DLD1 (cell line): ENCODE results near the gene SRGAP2B.
"Not testable (repeated sequence)": the region's sequence is repeated elsewhere in the genome, so short reads cannot be mapped to it uniquely, and the experiment has no call there.

ENCODE experiments used
- in situ Hi-C: cut with HindIII; loops from 2 replicates; pipeline ENCODE4 v1.10.0; 2017; ENCODE audit warnings: low sequenced_read_pairs

The SRGAP2B gene

DNA sequence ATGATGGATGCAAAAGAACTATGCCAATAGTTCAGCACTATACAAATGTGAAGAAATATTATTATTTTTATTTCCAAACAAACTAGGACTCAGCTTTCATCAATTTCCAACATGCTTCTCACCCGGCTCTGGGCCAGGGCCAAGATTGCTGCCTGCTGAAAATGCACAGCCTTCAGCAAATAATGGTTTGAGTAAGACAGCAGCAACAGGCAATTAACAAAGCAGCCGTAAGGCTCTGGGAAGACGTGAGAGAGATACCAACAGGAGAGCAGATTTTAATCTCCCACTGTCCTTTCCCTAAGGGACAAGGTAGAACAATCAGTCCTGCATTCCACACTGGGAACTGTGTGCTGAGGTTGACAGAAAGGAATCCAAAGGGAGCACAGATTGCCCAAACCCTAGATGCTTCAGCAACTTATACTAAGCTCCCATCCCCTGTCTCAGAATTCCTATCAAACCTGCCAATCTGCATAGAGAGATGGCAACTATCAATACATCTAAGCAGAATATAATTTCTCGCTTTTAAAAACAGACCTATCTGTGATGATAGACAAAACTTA, 134.1 kb downstream of the SRGAP2B start:
- in situ Hi-C loops, result not testable (repeated sequence)

DNA sequence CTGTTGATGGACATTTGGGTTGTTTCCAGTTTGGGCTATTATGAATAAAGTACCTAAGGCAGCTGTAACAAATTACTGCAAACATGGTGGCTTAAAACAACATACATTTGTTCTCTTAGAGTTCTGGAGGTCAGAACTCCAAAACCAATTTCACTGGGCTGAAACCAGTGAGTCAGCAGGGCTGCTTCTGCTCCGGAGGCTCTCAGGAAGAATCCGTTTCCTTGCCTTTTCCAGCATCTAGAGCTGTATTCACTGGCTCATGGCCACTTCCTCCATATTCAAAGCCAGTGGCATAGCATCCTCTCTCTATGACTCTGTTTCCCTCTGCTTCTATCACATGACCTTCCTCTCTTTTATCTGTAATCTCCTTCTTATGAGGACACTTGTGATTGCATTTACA, 146.7 kb downstream of the SRGAP2B start:
- in situ Hi-C loops, result not testable (repeated sequence)

DNA sequence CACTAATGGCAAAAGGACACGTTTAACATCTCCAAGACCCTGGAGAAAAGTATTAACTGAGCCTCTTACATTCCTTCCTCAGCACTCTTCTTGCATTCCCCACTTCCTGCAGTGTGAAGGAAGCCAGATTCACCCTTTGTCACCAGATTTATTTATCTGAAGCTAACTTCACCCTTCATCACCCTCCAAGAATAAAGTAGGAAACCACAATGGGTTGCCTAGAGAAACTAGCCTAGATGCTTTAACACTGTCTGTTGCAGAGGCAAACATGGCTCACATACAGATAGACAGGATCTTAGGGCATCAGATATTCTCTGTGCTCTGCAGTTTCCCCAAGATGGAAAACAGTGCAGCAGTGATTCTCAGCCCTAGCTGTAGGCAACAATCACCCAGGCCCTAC, 147.6 kb downstream of the SRGAP2B start:
- in situ Hi-C loops, result not testable (repeated sequence)

DNA sequence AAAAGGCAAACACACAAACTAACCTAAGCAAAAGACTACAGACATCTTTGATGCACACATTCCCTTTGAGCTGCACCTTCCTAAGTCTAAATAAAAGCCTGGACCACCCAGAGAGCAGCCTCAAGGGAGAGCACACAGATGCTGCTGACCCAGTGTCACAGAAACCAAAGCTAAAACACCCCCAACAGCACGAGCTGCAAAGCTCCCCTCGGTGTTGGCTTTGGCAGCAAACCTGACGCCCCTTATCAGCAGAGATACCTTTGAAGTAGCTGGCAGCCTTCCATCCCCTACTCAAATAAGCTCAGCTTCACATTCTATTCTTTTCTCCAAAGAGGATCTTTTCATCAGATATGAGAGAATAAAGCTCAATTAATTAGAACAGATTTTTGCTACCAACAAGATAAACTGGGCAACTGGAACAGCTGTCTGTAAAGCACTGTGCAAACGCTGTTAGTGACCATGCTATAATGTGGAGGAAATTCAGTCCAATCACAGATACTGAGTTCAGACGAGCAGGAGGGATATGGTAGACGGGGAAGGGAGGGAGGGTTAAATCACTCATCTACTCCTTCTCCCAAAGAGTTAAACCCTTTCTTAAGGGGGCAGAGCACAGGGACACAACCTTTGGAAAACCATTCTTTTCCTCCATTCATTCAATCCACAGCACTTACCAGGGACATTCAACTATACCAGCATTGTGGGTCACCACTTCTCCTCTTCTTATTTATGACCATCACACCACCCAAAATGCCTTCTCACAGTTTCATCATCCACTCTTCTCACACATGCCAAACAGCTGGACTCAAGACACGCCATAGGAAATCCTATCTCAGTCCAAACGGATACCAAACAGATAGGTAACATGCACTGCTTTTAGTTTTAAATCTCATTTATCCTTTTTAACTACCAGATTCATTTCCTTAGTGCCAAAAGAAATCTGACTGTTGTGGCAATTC, 148.3 kb downstream of the SRGAP2B start:
- in situ Hi-C loops, result not testable (repeated sequence)

DNA sequence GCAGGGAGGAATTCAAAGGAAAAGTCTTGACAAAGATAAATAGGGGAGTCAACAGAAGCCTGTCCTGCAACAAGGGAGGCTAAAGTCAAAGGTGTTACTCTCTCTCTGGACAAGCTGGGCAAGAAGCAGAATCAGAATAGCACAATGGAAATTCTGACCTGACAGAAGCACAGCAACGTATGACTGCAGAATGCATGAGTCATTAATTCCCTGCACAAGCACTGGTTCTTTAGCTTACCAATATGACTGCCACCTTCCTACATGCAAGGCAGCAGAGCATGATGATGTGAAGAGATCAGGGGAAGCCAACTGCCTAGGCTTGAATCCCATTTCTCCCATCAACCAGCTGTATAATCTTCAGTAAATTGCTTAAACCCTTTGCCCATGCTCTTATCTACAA, 153.4 kb downstream of the SRGAP2B start:
- in situ Hi-C loops, result not testable (repeated sequence)

DNA sequence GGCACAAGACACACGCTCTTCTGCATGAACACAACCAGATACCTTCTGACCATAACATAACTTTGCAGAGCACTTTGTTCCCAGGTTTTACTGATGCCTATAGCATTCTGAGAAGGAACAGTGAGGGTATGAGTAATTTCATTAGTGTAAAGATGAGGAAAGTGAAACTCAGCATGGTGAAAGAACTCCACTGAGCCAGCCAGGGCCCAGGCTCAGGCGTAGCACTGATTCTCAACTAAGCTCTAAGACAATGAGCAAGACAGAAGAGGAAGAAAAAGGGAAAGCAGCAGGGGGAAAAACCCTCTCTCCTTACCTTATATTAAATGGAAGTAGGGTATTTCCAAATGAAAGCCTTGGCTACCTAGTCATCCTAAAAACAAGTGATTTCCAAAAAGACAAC, 155.1 kb downstream of the SRGAP2B start:
- in situ Hi-C loops, result not testable (repeated sequence)

DNA sequence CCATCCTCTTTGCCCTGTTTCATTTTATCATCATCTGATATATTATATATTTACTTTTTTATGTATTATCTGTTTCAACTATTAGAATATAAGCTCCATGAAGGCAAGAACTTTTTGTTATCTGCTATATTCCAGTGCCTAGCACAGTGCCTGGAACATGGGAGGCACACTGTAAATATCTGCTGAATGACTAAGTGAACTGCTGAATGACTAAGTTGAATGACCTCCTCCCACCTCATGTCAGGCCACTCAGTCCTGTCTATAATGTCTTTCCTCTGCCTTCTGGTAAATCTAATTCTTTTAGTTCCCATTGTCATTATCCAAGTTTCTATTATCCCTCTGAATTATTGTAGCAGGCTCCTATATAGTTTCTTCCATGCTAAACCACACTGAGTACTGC, 156.5 kb downstream of the SRGAP2B start:
- in situ Hi-C loops, result not testable (repeated sequence)

DNA sequence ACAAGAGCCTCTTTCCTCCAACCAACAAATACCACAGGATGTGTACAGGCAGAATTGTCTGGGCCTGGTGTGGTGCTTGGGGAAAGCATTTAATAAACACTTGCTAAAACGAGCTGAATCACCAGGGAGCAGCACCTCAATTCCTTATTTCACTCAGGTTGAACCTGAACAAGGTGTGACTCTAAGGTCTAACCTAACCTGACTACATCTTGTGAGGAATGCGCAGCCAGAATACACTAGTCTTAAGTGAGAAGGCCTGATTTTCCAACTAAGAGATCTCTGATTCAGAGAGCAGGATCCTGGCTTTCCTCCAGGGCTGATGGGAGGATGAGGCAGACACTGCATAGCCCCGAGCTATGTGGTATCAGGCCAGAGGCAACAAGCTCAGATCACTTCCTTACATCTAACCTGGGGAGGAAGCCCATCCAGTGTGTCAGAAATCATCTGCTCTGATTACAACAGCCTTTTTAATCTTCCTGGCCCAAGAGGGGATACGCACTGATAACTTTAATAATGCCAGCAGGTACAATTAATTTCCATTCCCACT, 158.9 kb downstream of the SRGAP2B start:
- in situ Hi-C loops, result not testable (repeated sequence)

DNA sequence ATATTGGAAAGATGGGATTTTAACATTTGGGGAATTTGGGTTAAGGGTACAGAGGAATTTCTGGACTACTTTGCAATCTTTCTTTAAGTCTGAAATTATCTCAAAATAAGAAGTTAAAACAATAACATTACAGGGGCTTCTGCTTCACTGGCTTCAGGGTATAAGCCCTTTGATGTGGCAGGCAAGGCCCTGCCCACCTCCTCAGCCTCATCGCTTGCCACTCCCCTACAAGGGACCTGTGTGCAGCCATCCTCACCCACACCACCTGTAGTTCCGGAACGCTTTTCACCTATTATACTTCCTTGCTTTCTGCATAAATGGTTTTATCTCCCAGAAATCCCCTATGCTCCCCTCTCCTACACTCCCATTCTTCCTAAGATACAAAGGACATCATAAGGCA, 159.8 kb downstream of the SRGAP2B start:
- in situ Hi-C loops, result not testable (repeated sequence)

DNA sequence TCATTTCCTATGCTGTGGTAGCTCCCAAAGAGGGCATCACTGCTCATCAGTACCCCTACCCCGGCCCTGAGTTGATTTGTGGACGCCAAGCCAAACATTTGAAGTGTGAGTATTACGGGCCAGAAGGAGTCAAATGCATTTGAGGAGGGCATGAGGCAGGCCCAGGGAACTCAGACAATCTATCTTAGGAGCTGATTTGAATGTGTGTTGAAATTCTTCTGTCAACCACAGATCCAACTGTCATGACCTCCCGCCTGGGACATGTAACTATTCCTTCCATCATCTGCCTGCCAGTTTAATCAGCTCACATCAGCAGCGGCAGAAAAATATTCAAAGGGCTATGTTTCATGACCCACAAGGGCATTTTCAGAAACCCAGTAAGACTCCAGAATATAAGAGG, 162.1 kb downstream of the SRGAP2B start:
- in situ Hi-C loops, result not testable (repeated sequence)

DNA sequence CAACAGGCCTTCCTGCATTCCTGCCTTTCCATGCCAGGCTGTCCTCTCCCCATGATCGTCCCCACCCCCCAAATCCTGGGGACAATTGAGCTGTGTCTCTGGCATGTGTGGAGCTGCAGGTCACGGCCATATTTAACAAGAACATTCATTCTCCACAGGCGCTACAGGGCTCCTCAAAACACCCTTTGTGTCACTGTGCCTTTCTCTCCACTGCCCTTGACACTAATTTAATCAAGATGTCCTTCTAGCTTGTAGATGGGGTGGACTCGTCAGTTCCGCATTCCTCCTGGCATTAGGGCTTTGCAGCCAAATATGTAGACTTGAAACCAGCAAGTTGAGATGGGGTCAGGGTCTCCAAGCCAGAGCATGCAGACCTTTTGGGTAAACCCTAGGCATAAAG, 163.0 kb downstream of the SRGAP2B start:
- in situ Hi-C loops, result not testable (repeated sequence)

DNA sequence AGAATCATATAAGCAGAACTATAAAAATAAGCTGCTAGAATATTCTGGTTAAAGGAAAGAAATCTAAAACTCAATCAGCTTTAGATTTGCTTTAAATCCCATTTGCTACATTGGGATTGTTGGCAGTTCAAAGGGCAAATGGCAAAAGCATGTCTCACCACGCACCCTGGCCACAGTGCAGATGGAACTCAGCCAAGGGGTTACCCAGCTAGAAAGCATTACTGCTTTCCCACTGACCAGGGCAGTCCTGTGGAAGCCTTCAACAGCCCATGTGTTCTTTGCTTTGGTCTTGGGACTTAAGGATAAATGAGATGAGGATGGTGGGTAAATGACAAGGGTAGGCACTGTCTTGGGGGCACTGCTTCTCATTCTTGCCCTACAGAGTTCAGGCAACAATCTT, 163.6 kb downstream of the SRGAP2B start:
- in situ Hi-C loops, result not testable (repeated sequence)

DNA sequence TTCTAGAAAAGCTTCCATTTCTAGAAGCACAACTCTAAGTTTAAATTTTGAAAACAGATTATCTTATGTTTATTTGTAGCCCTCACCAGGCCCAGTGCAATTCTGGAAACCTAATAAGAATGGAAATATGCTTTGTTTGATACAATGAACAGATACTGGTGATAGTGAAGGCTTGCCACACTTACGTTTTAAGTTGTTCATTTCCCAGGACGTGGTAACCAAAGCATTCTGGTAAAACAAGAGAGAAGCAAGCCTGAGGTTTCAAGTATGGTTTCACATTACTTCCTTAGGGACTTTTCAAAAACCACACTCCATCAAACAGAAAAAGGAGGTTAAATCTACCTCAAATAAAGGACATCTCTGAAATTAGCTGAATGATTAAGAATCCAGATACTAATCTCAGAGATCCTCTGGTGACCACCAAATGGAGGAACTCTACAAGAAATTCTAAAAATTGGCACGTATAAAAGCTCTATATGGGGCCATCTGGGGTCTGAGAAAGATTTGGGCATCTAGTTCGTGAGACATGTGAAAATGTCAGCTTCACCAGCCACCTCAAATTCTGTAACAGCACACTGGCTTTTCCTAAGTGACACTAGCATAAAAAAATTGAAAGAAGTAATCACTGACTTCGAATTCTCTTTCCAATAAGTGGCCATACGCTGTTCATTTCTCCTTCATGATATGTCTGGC, 164.9 kb downstream of the SRGAP2B start:
- in situ Hi-C loops, result not testable (repeated sequence)

DNA sequence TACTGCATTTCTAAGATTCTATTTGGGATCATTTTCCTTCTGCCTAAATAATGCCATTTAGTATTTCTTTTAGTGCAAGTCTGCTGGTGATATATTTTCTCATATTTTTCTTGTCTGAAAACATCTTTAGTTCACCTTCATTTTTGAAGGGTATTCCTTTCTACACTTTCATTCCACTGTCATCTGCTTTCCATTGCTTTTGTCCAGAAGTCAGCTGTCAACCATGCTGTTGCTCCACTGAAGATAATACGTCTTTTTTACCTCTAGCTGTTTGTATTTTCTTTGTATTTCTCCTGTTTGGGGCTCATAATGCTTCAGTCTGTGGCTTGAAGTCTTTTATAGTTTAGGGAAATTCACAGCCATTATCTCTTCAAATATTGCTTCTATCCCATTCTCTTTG, 167.8 kb downstream of the SRGAP2B start:
- in situ Hi-C loops, result not testable (repeated sequence)

DNA sequence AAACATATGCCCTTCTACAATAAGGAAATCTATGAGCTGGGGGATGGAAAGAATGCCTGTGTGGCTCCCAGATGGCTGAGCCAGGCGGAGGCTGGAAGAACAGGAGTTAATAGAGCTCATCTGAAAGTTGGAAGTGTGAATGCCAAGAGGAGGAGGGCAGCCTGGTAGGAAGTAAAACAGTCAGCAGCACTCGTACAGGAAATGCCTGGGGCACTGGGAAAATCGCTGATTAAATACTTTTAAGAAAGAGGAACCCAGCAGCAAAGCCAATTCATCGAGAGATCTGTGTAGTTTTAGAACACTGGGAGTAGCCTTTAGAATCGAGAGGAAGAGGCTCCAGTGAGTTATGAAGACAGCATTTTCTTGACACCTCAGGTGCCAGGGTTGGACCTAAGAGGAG, 171.5 kb downstream of the SRGAP2B start:
- in situ Hi-C loops, result not testable (repeated sequence)

DNA sequence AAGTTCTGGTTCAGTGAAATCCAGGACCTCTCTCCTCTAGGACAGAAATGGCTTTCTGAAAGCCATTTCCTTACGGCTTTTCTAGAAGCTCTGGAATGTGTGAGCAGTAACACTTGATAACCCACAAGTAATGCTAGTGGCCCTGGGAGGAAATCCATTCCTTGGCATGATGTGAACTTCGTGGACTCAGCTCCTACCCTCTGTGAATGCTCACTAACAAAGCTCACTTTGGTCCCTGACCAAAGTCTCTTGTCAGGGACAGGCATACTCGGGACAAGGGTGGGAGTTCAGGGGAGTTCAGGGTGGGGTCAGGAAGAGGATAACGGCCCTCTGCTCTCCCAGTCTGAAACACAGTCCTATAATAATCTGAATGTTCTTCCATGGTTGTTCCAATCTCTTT, 172.3 kb downstream of the SRGAP2B start:
- in situ Hi-C loops, result not testable (repeated sequence)

DNA sequence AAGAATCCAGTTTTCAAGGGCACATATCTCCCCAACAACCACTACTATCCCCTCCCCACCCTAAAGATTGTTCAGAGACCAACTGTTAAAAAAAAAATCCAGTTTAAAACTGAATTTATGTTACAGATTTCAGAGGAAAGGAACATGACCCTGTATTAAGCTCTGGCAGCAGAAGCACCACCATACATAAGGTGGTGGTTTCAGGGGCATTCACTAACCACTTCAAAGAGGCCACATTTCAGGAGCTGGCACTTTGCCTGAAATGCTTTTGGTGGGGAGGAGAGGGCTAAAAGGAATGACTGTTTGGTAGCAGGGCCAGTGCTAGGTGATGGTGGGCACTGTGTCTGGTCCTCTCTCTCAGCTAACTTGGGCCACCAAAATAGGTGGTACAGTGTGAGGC, 176.0 kb downstream of the SRGAP2B start:
- in situ Hi-C loops, result not testable (repeated sequence)

DNA sequence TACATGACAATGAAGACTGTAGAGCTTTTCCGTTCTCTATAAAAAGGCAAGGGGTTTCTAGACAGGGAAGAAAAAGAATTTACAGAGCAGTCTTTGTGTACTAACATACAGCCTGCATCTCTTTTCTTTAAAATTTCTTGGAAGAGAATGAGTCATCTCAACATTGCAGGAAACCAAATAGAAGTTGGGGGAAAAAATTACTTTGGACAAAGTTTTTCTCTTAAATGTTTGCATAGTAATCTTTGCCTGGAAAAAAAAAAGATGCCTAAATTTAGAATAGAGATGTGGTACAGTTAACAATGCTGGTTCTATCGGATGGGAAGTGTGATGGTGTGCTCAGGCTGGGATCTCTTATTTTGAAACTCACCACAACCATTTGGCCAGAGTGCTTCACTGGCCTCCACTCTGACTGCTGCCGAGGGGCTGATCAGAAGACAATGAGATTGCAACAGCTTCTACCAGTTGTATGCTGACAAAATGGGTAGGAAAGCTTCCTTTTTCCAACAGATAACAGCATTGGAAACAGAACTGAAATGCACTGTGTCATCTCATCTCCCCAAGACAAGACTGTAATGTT, 177.0 kb downstream of the SRGAP2B start:
- in situ Hi-C loops, result not testable (repeated sequence)

DNA sequence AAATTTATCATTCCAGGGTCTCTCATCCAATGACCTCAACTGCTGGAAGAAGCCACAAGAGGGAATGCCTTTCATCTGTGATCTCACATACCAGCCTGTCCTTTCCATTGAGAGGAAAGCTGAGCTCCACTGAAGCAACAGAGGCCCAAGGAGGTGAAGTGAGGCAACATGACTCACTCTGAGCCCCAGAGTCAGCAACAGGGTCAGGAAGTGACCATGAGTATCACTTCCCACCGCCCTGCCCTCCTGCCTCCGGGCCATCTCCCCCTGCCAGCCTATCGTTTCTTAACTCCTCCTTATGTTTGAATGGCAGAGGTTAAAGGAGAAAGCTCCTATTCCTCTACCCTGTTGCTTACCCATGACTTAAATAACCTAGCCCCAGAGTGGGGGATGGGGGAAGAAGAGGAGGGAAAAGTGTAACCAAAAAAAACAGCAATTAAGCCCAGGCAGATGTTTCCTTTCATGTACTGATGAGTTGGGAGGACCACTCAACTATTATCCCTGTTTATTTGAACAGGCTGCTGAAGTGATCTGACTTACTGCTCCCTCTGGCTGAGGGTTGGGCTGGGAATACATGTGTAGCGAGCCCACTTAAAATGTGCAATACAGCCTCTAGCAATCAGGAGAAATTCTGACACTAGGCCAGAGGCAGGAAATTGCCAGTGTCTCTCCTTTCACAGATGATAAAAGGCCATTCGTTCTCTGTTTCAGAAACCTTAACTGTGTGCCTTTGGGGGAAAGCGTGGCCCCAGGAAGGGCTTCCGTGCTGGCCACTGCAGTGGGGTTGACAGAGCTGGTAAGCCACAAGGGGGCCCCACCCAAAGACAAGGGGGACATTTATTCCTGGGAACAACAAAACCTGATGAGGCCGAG, 177.7 kb downstream of the SRGAP2B start:
- in situ Hi-C loops, result not testable (repeated sequence)
